ENCODE results near the gene SOX15. TPM values are rescaled to one million over a fixed set of nuclear protein-coding genes. Genes with fewer than 3 reads are reported as not detected.
A peak's percentile ranks its signal among the peaks of the same experiment; 100 is the strongest.
"Not testable (repeated sequence)": the region's sequence is repeated elsewhere in the genome, so short reads cannot be mapped to it uniquely, and the experiment has no call there.

The SOX15 gene
- total RNA-seq, 2 donors from 2014 or later = 5.6 to 11.5 TPM

- no peaks in the 10 kb centered on the region for H3K9me3 ChIP-seq
- H3K4me1 ChIP-seq = peaks cover 0 to 19% of the 10 kb centered on the region in 2 donors
- H3K36me3 ChIP-seq = no peaks in the 10 kb centered on the region
- DNase-seq (ENCODE audit: low spot score) = no peak
- H3K4me3 ChIP-seq = no peak overlapping the region
- H3K27ac ChIP-seq = peak overlapping the region in 1 of 2 donors; percentile 6
- no peak for TF ChIP-seq CTCF (IDR thresholded peaks at IDR 0.05)
- H3K27me3 ChIP-seq = no peaks in the 10 kb centered on the region
Measured at GRCh38 chr17:7631398-7632380, 41.8 kb upstream of the SOX15 start.

GRCh38 chr17:7629939-7630571 lies 40.2 kb upstream of the SOX15 start, which contains the start of gene SHBG:
SHBG (plus strand) TSS chr17:7630135; CDS start chr17:7630173, 38 bp downstream.
- Histone ChIP-seq H3K4me1 (peaks cover 0 to 24% of the 10 kb centered on the region in 2 donors), H3K36me3 (no peaks in the 10 kb centered on the region)
- no peak for TF ChIP-seq CTCF (IDR thresholded peaks at IDR 0.05)

GRCh38 chr17:7627250-7628121 lies 37.6 kb upstream of the SOX15 start, which contains the start of gene SAT2:
SAT2 (minus strand) TSS chr17:7627821; CDS start chr17:7627635, 186 bp downstream.
- peaks cover 0 to 24% of the 10 kb centered on the region in 2 donors for H3K4me1 ChIP-seq
- no peaks in the 10 kb centered on the region for H3K9me3 ChIP-seq
- H3K36me3 ChIP-seq = no peaks in the 10 kb centered on the region
- no peaks in the 10 kb centered on the region for H3K27me3 ChIP-seq
- peak; percentile 97 for DNase-seq (ENCODE audit: low spot score)
- H3K4me3 ChIP-seq = peak within 1 kb of the TSS; percentile 78 to 81
- H3K27ac ChIP-seq = peak within 1 kb of the TSS; percentile 97 to 98
- TF ChIP-seq CTCF (IDR thresholded peaks at IDR 0.05) = no peak

More at GRCh38 chr17:7629939-7630571, 40.2 kb upstream of the SOX15 start, which contains the start of gene SHBG:
- Histone ChIP-seq H3K27ac (no peak within 1 kb of the TSS), H3K9me3 (no peaks in the 10 kb centered on the region), H3K4me3 (no peak within 1 kb of the TSS), H3K27me3 (no peaks in the 10 kb centered on the region)
- DNase-seq (ENCODE audit: low spot score) = no peak

GRCh38 chr17:7626956-7627249 lies 37.0 kb upstream of the SOX15 start:
- no peak for DNase-seq (ENCODE audit: low spot score)
- H3K4me3 ChIP-seq = peak overlapping the region; percentile 78 to 81
- no peaks in the 10 kb centered on the region for H3K36me3 ChIP-seq
- peaks cover 0 to 23% of the 10 kb centered on the region in 2 donors for H3K4me1 ChIP-seq
- no peaks in the 10 kb centered on the region for H3K27me3 ChIP-seq
- TF ChIP-seq CTCF (IDR thresholded peaks at IDR 0.05) = no peak
- peak overlapping the region; percentile 97 to 98 for H3K27ac ChIP-seq
- H3K9me3 ChIP-seq = no peaks in the 10 kb centered on the region

GRCh38 chr17:7626307-7626706 lies 36.4 kb upstream of the SOX15 start:
- H3K4me1 ChIP-seq = peaks cover 0 to 17% of the 10 kb centered on the region in 2 donors
- H3K4me3 ChIP-seq = no peak overlapping the region
- TF ChIP-seq CTCF (IDR thresholded peaks at IDR 0.05) = no peak
- H3K36me3 ChIP-seq = no peaks in the 10 kb centered on the region
- H3K27ac ChIP-seq = peak overlapping the region in 1 of 2 donors; percentile 97
- no peaks in the 10 kb centered on the region for H3K27me3 ChIP-seq
- DNase-seq (ENCODE audit: low spot score) = no peak
- no peaks in the 10 kb centered on the region for H3K9me3 ChIP-seq

- H3K9me3 ChIP-seq; H3K36me3 ChIP-seq; H3K27ac ChIP-seq; H3K27me3 ChIP-seq; H3K4me3 ChIP-seq; DNase-seq (ENCODE audit: low spot score): not testable (repeated sequence)
- peaks cover 0 to 16% of the 10 kb centered on the region in 2 donors for H3K4me1 ChIP-seq
Measured at GRCh38 chr17:7625749-7626148, 35.9 kb upstream of the SOX15 start.
